ENCODE measurements around the gene ADSS1.

ADSS1 gene

GRCh38 chr14:104723651-104724406 is at the start of gene ADSS1:
ADSS1 (plus strand) TSS chr14:104724229; CDS start chr14:104724271, 42 bp downstream.
- DNase-seq (ENCODE audit: low spot score), result peak; percentile 43

- no peak for DNase-seq (ENCODE audit: low spot score)
Observed at GRCh38 chr14:104675447-104675846, 48.6 kb upstream of the ADSS1 start.

GRCh38 chr14:104676130-104676693 is 47.8 kb upstream of the ADSS1 start:
- DNase-seq (ENCODE audit: low spot score), result no peak

- no peak for DNase-seq (ENCODE audit: low spot score)
Observed at GRCh38 chr14:104676694-104677511, 47.1 kb upstream of the ADSS1 start.

GRCh38 chr14:104677512-104678332 is 46.3 kb upstream of the ADSS1 start:
- peak; percentile 58 for DNase-seq (ENCODE audit: low spot score)

GRCh38 chr14:104678346-104678745 is 45.7 kb upstream of the ADSS1 start:
- DNase-seq (ENCODE audit: low spot score), result no peak

- no peak for DNase-seq (ENCODE audit: low spot score)
Observed at GRCh38 chr14:104678901-104679705, 44.9 kb upstream of the ADSS1 start.

GRCh38 chr14:104680056-104680805 is 43.8 kb upstream of the ADSS1 start:
- no peak for DNase-seq (ENCODE audit: low spot score)

- no peak for DNase-seq (ENCODE audit: low spot score)
Observed at GRCh38 chr14:104680806-104681688, 43.0 kb upstream of the ADSS1 start.

GRCh38 chr14:104681689-104682074 is 42.3 kb upstream of the ADSS1 start:
- no peak for DNase-seq (ENCODE audit: low spot score)

- no peak for DNase-seq (ENCODE audit: low spot score)
Observed at GRCh38 chr14:104682107-104682593, 41.9 kb upstream of the ADSS1 start.

GRCh38 chr14:104683653-104684448 is 40.2 kb upstream of the ADSS1 start:
- DNase-seq (ENCODE audit: low spot score), result no peak

GRCh38 chr14:104684449-104684821 is 39.6 kb upstream of the ADSS1 start:
- no peak for DNase-seq (ENCODE audit: low spot score)

GRCh38 chr14:104685216-104685997 is 38.6 kb upstream of the ADSS1 start:
- no peak for DNase-seq (ENCODE audit: low spot score)

- DNase-seq (ENCODE audit: low spot score), result no peak
Observed at GRCh38 chr14:104685998-104686610, 37.9 kb upstream of the ADSS1 start.

GRCh38 chr14:104686624-104687517 is 37.2 kb upstream of the ADSS1 start:
- no peak for DNase-seq (ENCODE audit: low spot score)
